Heart left ventricle (tissue), 16 donors: ENCODE measurements around the gene RANBP2. TPM values are rescaled to one million over a fixed set of nuclear protein-coding genes. Genes with fewer than 3 reads are reported as not detected.

Experiments used
- ATAC-seq, 4 donors: fragments of 200-7000 bp; cut with Tn5 transposase; one replicate each; pipeline ENCODE4 v1.9.1; 2020 to 2022; ENCODE audit warnings: moderate library complexity in 4 of 4, mild to moderate bottlenecking in 3 of 4, moderate number of reproducible peaks in 1 of 4
- DNase-seq, 5 donors: peaks; one replicate each; pipeline ENCODE4 v3.0.0-alpha.2; 2020
- H3K27ac ChIP-seq, 12 donors: fragments of 200-600 bp; sonication (generic) in 4 of 12; one replicate each; pipeline versions ENCODE4 v1.5.0 to v1.8.0; 2016 to 2022; ENCODE audit warnings: mild to moderate bottlenecking in 2 of 12
- H3K27me3 ChIP-seq, 9 donors: fragments of 200-600 bp; sonication (generic) in 2 of 9; one replicate each; pipeline versions ENCODE4 v1.5.1 to v1.8.0; 2016 to 2022; ENCODE audit warnings: mild to moderate bottlenecking in 3 of 9
- H3K36me3 ChIP-seq, 9 donors: fragments of 200-600 bp; sonication (generic) in 2 of 9; one replicate each; pipeline versions ENCODE4 v1.5.0 to v1.8.0; 2018 to 2022; ENCODE audit warnings: mild to moderate bottlenecking in 2 of 9
- H3K4me1 ChIP-seq, 12 donors: fragments of 200-600 bp; sonication (generic) in 4 of 12; one replicate each; pipeline versions ENCODE4 v1.5.0 to v1.8.0; 2016 to 2022; ENCODE audit warnings: mild to moderate bottlenecking in 3 of 12
- H3K4me3 ChIP-seq, 12 donors: fragments of 200-600 bp; sonication (generic) in 4 of 12; one replicate each; pipeline versions ENCODE4 v1.5.0 to v1.8.0; 2017 to 2022; ENCODE audit warnings: mild to moderate bottlenecking in 9 of 12, moderate library complexity in 4 of 12
- H3K9me3 ChIP-seq, 12 donors: fragments of 200-600 bp; sonication (generic) in 4 of 12; one replicate each; pipeline versions ENCODE4 v1.5.0 to v1.8.0; 2016 to 2022; ENCODE audit warnings: mild to moderate bottlenecking in 1 of 12
- POLR2A ChIP-seq, 2 donors: fragments of 450-650 bp; IDR thresholded peaks; one replicate each; pipeline ENCODE4 v1.6.1; 2017; ENCODE audit warnings: antibody characterized with exemption in 2 of 2, mild to moderate bottlenecking in 2 of 2, moderate library complexity in 2 of 2
- WGBS, 4 donors: extraction: QIAGEN DNeasy Blood & Tissue Kit in 2 of 4; methylation state at CpG; one replicate each; pipeline versions ENCODE4 v1.1.5 to v1.1.7; 2013 to 2018; 5-methylcytosine and 5-hydroxymethylcytosine counted together
- intact Hi-C, 10 donors: fragments of 100-400 bp; cut with DNase I; formaldehyde crosslinking; loops; one replicate each; pipeline versions ENCODE4 v1.11.1 to v1.14.2; 2022
- polyA plus RNA-seq, 2 donors: library from polyadenylated mRNA; stranded (reverse); fragments of 200-250 nt; gene quantifications; one replicate each; pipeline ENCODE4 v1.2.3, GENCODE V29; 2013
- total RNA-seq, 9 donors: library from RNA; depleted of rRNA in 2 of 9; stranded (reverse); fragments of >200 nt in 2 of 9; fragmentation: NEBNext Ultra II Directional in 3 of 9; extraction: Animal tissue kit (Norgen Biotek cat#: 25700) in 3 of 9; gene quantifications; one replicate each; pipeline versions ENCODE4 v1.1.0 to v1.2.4, GENCODE V29; 2016 to 2023
- TF ChIP-seq, protein P1 (sequence below), 12 donors: fragments of 200-600 bp; sonication (generic) in 4 of 12; IDR thresholded peaks; one replicate each; pipeline versions ENCODE4 v1.5.0 to v1.8.0; 2018 to 2022; ENCODE audit warnings: antibody characterized with exemption in 12 of 12, mild to moderate bottlenecking in 5 of 12
- donor health status: ischemic (EF 13 %, LVEDD 7.1; RV severe dilation, severe dysfunction).
- donor health status: healthy with polysubstance abuse.
- donor health status: DM: no; HTN: yes; CAD: no.
- donor health status: DM: no; HTN: no; CAD: no.
- donor health status: ischemic (EF 25% LVEDD 6.9; RV normal size, moderate dysfunction).
- donor health status: ischemic (EF 25% LVEDD 5.7; RV mildly dilated, moderate dysfunction).
- donor health status: healthy.
- donor health status: DM: yes; HTN: yes; CAD: no.
- donor health status: ischemic (EF 35%, LVEDD 5.7; RV mildly dilated, moderate dysfunction).
- donor health status: nonischemic (EF 11% LVEDD 7.7; RV severe dilation, severe dysfunction).
- donor health status: DM: yes; HTN: yes; CAD: no.
- donor health status: PGD.
- donor health status: ischemic (EF 29% LVEDD 5.4; RV normal size, mild dysfunction).
- donor health status: nonischemic (EF 23%, LVEDD 6.1; RV moderate dilation, normal function).

Gene RANBP2
- total and polyA plus RNA-seq, 11 donors, result 9.9 to 67.7 (median 50.6) TPM

DNA sequence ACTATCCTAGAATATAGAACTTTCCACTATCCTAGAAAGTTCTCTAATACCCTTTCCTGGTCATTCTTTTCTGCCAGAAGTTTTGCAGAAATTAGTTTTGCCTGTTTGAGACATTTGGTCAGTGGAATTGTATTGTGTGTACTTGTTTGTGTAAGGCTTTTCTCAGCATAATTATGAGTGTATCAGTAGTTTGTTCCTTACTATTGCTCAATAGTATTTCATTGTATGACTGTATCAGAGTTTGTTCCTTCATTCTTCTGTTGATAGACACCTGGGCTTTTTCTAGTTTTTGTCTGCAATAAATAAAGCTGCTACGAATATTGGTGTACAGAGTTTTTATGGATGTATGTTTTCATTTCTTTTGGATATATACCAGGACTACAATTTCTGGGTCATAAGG lies 94.5 kb downstream of the RANBP2 start:
- Histone ChIP-seq H3K27ac (no peak overlapping the region), H3K4me3 (no peak overlapping the region), H3K27me3 (no peaks in the 10 kb centered on the region), H3K36me3 (peaks cover 0 to 32% (median 26%) of the 10 kb centered on the region in 9 donors), H3K9me3 (peaks cover 0 to 18% (median 5%) of the 10 kb centered on the region in 12 donors), H3K4me1 (no peaks in the 10 kb centered on the region)
- WGBS, 4 donors, result 96 to 98% (median 96%) methylated on average over 1 of the region's 1 CpG
- intact Hi-C loops, result no loop called here
- no peak for ATAC-seq
- no peak for DNase-seq
- TF ChIP-seq, protein P1, sequence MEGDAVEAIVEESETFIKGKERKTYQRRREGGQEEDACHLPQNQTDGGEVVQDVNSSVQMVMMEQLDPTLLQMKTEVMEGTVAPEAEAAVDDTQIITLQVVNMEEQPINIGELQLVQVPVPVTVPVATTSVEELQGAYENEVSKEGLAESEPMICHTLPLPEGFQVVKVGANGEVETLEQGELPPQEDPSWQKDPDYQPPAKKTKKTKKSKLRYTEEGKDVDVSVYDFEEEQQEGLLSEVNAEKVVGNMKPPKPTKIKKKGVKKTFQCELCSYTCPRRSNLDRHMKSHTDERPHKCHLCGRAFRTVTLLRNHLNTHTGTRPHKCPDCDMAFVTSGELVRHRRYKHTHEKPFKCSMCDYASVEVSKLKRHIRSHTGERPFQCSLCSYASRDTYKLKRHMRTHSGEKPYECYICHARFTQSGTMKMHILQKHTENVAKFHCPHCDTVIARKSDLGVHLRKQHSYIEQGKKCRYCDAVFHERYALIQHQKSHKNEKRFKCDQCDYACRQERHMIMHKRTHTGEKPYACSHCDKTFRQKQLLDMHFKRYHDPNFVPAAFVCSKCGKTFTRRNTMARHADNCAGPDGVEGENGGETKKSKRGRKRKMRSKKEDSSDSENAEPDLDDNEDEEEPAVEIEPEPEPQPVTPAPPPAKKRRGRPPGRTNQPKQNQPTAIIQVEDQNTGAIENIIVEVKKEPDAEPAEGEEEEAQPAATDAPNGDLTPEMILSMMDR (IDR thresholded peaks at IDR 0.05), result no peak
- no peak for TF ChIP-seq POLR2A (IDR thresholded peaks at IDR 0.05)

DNA sequence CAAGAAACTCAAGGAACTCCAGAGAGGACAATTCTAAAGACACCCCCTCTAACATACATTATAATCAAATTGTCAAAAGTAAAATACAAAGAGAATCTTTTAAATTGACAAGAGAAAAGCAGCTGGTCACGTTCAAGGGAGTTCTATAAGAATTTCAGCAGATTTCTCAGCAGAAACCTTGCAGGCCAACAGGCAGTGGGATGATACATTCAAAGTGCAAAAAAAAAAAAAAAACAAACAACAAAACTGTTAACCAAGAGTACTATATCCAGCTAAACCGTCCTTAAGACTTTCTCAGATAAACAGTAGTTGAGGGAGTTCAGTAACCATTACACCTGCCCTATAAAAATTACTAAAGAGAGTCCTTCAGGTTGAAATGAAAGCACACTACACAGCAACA lies 101.2 kb downstream of the RANBP2 start:
- no peaks in the 10 kb centered on the region for H3K27me3 ChIP-seq
- no peak for ATAC-seq
- DNase-seq, result no peak
- H3K27ac ChIP-seq, result no peak overlapping the region
- TF ChIP-seq POLR2A (IDR thresholded peaks at IDR 0.05), result no peak
- TF ChIP-seq, protein P1 (IDR thresholded peaks at IDR 0.05), result no peak
- peaks cover 0 to 23% (median 12%) of the 10 kb centered on the region in 9 donors for H3K36me3 ChIP-seq
- 96 to 97% (median 97%) methylated on average over 2 of the region's 2 CpGs for WGBS, 4 donors
- H3K4me1 ChIP-seq, result no peaks in the 10 kb centered on the region
- peaks cover 0 to 18% (median 2%) of the 10 kb centered on the region in 12 donors for H3K9me3 ChIP-seq
- H3K4me3 ChIP-seq, result no peak overlapping the region
- intact Hi-C loops, result no loop called here

DNA sequence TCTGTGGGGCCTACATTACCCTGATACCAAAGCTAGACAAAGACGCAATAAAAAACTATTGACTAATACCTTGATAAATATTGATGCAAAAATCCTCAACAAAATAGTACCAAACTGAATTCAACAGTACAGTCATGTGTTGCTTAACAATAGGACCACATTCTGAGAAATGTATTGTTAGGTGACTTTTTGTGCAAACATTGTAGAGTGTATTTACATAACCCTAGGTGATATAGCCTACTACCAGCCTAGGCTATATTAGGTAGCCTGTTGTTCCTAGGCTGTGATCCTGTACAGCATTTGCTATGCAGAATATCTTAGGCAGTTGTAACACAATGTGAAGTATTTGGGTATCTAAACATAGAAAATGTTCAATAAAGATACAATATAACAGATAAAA lies 104.0 kb downstream of the RANBP2 start:
- Histone ChIP-seq H3K27ac (no peak overlapping the region), H3K36me3 (peaks cover 0 to 1% (median 0%) of the 10 kb centered on the region in 9 donors), H3K4me1 (no peaks in the 10 kb centered on the region), H3K9me3 (peaks cover 0 to 18% (median 2%) of the 10 kb centered on the region in 12 donors), H3K4me3 (no peak overlapping the region), H3K27me3 (no peaks in the 10 kb centered on the region)
- DNase-seq, result no peak
- TF ChIP-seq, protein P1 (IDR thresholded peaks at IDR 0.05), result no peak
- no peak for TF ChIP-seq POLR2A (IDR thresholded peaks at IDR 0.05)
- intact Hi-C loops, result no loop called here
- ATAC-seq, result no peak
- WGBS, 4 donors, result 95 to 100% (median 99%) methylated on average over 1 of the region's 1 CpG

DNA sequence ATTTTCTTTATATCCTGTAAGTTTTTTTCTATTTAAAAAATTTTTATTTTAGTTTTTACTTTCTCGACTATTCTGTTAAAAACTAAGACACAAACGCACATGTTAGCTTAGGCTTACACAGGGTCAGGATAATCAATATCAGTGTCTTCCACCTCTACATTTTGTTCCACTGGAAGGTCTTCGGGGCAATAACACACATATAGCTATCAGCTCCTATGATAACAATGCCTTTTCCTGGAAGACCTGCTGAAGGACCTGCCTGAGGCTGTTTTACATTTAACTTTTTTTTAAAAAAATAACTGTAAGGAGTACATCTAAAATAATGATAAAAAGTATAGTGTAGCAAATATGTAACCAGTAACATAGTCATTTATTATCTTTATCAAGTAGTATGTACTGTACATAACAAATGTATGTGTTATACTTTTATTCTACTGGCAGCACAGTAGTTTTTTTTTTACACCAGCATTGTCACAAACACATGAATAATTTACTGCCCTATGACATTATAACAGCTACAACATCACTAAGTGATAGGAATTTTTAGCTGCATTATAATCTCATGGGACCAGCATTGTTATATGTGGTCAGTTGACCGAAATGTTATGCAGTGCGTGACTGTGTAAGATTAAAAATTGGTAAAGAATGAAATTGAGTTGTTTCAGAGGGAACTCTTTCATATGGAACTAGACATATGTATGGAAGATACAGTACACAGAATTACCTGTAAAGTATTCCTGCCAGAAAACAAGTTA lies 105.2 kb downstream of the RANBP2 start:
- intact Hi-C loops, result no loop called here
- DNase-seq, result no peak
- 92 to 93% (median 92%) methylated on average over 5 of the region's 5 CpGs for WGBS, 4 donors
- H3K36me3 ChIP-seq, result no peaks in the 10 kb centered on the region
- peaks cover 0 to 13% (median 2%) of the 10 kb centered on the region in 12 donors for H3K9me3 ChIP-seq
- H3K27me3 ChIP-seq, result no peaks in the 10 kb centered on the region
- no peak overlapping the region for H3K4me3 ChIP-seq
- H3K27ac ChIP-seq, result no peak overlapping the region
- no peak for ATAC-seq
- TF ChIP-seq POLR2A (IDR thresholded peaks at IDR 0.05), result no peak
- H3K4me1 ChIP-seq, result no peaks in the 10 kb centered on the region
